ENCODE data around the gene CLNK. TPM values are rescaled to one million over a fixed set of nuclear protein-coding genes. Genes with fewer than 3 reads are reported as not detected.

CLNK gene
- total and polyA plus RNA-seq, 2 of the 8 experiments (the other 6 are each of a cell fraction or from before 2014, with no cell fraction given): not detected

Other genes starting within 250 kb of the CLNK start
- 6.4 and 9.0 TPM in 2 replicates for gene ZNF518B, start 227.3 kb downstream of the CLNK start, total RNA-seq (2021; fragmentation: NEBNext Ultra II Directional; extraction: Animal tissue kit (Norgen Biotek cat#: 25700))
- 1.9 and 2.9 TPM in 2 replicates for gene ZNF518B, start 227.3 kb downstream of the CLNK start, polyA plus RNA-seq (2011; rRNA removed)